Left cardiac atrium (tissue), 4 donors: ENCODE results near the gene STARD5. TPM values are rescaled to one million over a fixed set of nuclear protein-coding genes. Genes with fewer than 3 reads are reported as not detected.

Experiments used
- ATAC-seq, 2 donors: fragments of 200-7000 bp; cut with Tn5 transposase; one replicate each; pipeline ENCODE4 v1.9.1; 2020; ENCODE audit warnings: mild to moderate bottlenecking in 2 of 2, moderate library complexity in 2 of 2
- DNase-seq: peaks from one replicate; pipeline ENCODE4 v3.0.0-alpha.2; 2020
- intact Hi-C, 2 donors: fragments of 100-400 bp; cut with DNase I; formaldehyde crosslinking; loops; one replicate each; pipeline versions ENCODE4 v1.14.1 to v1.15.1; 2022 to 2023
- total RNA-seq, 2 donors: library from RNA; stranded (reverse); fragmentation: NEBNext Ultra II Directional; extraction: Animal tissue kit (Norgen Biotek cat#: 25700); gene quantifications; one replicate each; pipeline ENCODE4 v1.2.1, GENCODE V29; 2021
- donor health status: DM: no; HTN: yes; CAD: no.
- donor health status: DM: no; HTN: yes; CAD: no; lungs with severe emphysema.
- donor health status: DM: yes; HTN: yes; CAD: no.
- donor health status: Dilated cardiomyopathy.

Gene STARD5
- total RNA-seq, 2 donors from 2014 or later = 2.0 to 5.7 TPM

- ATAC-seq (no peak), DNase-seq (no peak)
- intact Hi-C loops = loop anchor here in 1 of 2 donors (10.0 kb wide), 1 partner anchor 53 kb away; no protein-coding TSS in a partner anchor
Observed at GRCh38 chr15:81281766-81282605, 42.0 kb downstream of the STARD5 start.

- DNase-seq = no peak
- intact Hi-C loops = loop anchor here in 1 of 2 donors (10.0 kb wide), 1 partner anchor 53 kb away; no protein-coding TSS in a partner anchor
- no peak for ATAC-seq
Observed at GRCh38 chr15:81281456-81281735, 42.5 kb downstream of the STARD5 start.

- no peak for DNase-seq
- intact Hi-C loops = loop anchor here in 1 of 2 donors (10.0 kb wide), 1 partner anchor 54 kb away; no protein-coding TSS in a partner anchor
- ATAC-seq = no peak
Observed at GRCh38 chr15:81280696-81281455, 43.1 kb downstream of the STARD5 start.

GRCh38 chr15:81279621-81280485 is 44.1 kb downstream of the STARD5 start:
- ATAC-seq = no peak
- DNase-seq = no peak
- intact Hi-C loops = loop anchor here in 1 of 2 donors (10.0 kb wide), 1 partner anchor 55 kb away; no protein-coding TSS in a partner anchor

GRCh38 chr15:81278306-81279029 is 45.5 kb downstream of the STARD5 start:
- intact Hi-C loops = no loop called here
- no peak for DNase-seq
- ATAC-seq = no peak

- ATAC-seq = no peak
- intact Hi-C loops = no loop called here
Observed at GRCh38 chr15:81277851-81278250, 46.1 kb downstream of the STARD5 start.

GRCh38 chr15:81276967-81277366 is 47.0 kb downstream of the STARD5 start:
- ATAC-seq (no peak), DNase-seq (no peak)
- intact Hi-C loops = no loop called here

More at GRCh38 chr15:81277851-81278250, 46.1 kb downstream of the STARD5 start:
- no peak for DNase-seq

- peak; percentile 64 to 66 for ATAC-seq
- intact Hi-C loops = loop anchor here (1.0 to 2.0 kb wide), 2 partner anchors 123 to 125 kb away; no protein-coding TSS in a partner anchor
- no peak for DNase-seq
Observed at GRCh38 chr15:81275711-81276392, 48.1 kb downstream of the STARD5 start.

- intact Hi-C loops = loop anchor here (1.0 to 2.0 kb wide), 2 partner anchors 124 to 126 kb away; no protein-coding TSS in a partner anchor
- ATAC-seq (peak; percentile 85), DNase-seq (peak; percentile 74)
Observed at GRCh38 chr15:81274931-81275707, 48.8 kb downstream of the STARD5 start.

- ATAC-seq (no peak), DNase-seq (no peak)
- intact Hi-C loops = loop anchor here in 1 of 2 donors (2.0 kb wide), 1 partner anchor 127 kb away; no protein-coding TSS in a partner anchor
Observed at GRCh38 chr15:81274255-81274654, 49.7 kb downstream of the STARD5 start.

- ATAC-seq (no peak), DNase-seq (no peak)
- intact Hi-C loops = loop anchor here in 1 of 2 donors (2.0 kb wide), 1 partner anchor 127 kb away; no protein-coding TSS in a partner anchor
Observed at GRCh38 chr15:81273855-81274254, 50.1 kb downstream of the STARD5 start.

- ATAC-seq (no peak), DNase-seq (no peak)
- intact Hi-C loops = no loop called here
Observed at GRCh38 chr15:81273200-81273599, 50.7 kb downstream of the STARD5 start.

GRCh38 chr15:81271761-81272644 is 51.9 kb downstream of the STARD5 start:
- intact Hi-C loops = no loop called here
- ATAC-seq = no peak
- DNase-seq = no peak

- ATAC-seq (no peak), DNase-seq (no peak)
- intact Hi-C loops = no loop called here
Observed at GRCh38 chr15:81270781-81271491, 53.0 kb downstream of the STARD5 start.

GRCh38 chr15:81270188-81270587 is 53.8 kb downstream of the STARD5 start:
- intact Hi-C loops = no loop called here
- no peak for ATAC-seq
- DNase-seq = no peak
